HPDE6-E6E7 (cell line): ENCODE measurements around the gene ANXA2.
"Not testable (repeated sequence)": the region's sequence is repeated elsewhere in the genome, so short reads cannot be mapped to it uniquely, and the experiment has no call there.

Source experiments
- DNase-seq: peaks from one replicate; pipeline ENCODE4 v3.0.0; 2011; ENCODE audit warnings: missing footprints; ENCODE audit errors: extremely low spot score

Gene ANXA2

DNA sequence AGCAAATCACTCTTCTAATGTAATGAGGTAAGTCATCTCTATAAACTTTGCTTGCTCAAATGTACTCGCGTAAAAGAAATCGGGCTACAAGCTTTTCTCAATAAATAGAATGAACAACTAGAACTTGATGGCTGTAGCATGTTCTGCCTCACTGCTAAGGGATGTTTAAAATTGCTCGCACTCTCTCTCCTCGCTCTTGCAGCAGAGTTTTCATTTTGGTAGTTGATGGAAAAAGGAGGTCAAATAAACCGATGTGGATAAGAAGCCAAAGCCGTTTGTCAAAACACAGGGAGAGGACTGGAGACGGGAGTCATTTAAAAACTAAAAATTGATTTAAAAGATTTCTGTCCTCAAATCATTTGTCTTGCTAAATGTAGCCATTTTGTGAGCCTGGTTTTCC, 53.3 kb downstream of the ANXA2 start:
- no peak for DNase-seq

GRCh38 chr15:60343221-60343970, 54.4 kb downstream of the ANXA2 start:
- no peak for DNase-seq

GRCh38 chr15:60340207-60340921, 57.4 kb downstream of the ANXA2 start:
- DNase-seq: no peak

GRCh38 chr15:60339236-60339635, 58.5 kb downstream of the ANXA2 start:
- DNase-seq: no peak

DNA sequence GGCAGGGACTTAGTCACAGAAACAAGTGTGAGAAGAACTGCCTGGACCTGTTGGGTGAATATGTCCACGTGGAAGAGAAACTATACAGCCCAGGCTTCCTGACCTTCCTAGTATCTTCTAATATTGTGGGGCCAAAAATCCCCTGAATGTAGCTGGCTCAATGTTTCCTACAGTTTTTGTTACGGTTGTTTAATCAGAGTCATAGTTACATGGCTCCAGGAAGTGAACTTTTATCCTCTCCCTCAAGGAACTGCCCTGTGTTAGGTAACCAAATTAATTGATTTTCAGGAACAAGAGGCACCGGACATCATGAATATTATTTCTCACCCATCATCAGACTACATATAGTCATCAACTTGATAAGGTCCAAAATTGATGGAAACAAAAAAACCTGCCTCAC, 59.0 kb downstream of the ANXA2 start:
- DNase-seq: no peak

DNA sequence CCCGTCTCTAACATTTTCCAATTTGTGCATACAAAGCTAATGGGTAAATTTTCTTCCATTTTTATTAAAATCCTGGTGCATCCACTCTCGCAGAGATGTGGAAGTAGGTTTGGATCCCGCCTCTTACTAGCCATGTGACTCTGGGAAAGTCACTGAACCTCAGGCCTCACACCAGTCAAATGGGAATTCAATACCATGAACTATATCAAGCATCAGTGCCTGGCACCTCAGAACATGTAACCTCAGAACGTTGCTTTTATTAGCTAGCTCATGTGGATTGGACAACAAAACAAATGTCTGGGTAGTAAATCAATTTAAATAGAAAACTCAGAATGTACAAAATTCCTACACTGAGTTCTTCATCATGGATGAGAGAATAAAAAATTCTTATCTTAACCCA, 60.7 kb downstream of the ANXA2 start:
- DNase-seq: no peak

- DNase-seq: not testable (repeated sequence)
These were observed 62.5 kb downstream of the ANXA2 start for GRCh38 chr15:60335296-60335695.

- DNase-seq: no peak
These were observed 68.8 kb downstream of the ANXA2 start for GRCh38 chr15:60328852-60329443.

DNA sequence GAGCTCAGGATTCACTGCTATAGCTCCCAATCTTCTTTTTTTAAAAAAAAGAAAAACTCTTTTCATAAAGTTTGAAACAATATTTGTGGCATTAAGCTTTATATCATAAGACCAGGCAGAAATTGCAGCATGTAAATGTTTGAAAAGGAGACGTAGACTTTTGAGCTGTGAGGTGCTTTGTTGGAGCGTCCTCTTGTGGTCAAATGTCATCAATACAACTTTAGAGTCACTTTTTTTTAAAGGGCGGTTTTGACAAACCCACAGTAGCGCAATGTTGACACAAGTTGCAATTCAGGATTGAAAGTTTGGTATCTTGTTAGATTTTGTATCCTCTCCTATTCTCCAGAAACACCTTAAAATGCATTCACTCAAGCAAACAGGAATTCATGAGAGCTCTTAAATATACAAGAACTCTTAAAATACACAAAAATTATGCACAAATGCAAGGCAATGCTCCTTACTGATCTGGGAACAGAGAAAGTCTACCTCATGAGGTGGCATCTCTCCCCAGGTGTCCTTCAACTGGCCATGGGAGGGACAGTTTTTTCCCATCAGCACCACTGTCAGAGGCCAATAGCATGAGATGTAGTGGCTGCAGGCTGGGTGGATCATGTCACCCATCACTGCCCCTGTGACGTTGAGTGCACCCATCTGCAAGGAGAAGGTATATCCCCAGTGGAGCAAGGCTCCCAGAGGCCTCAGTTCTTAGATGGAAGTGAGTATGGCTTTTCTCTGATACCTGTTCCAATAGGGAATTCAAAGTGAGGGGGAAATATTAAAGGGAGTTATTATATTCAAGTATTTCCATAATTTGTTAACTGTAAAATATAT, 70.7 kb downstream of the ANXA2 start:
- DNase-seq: no peak

DNA sequence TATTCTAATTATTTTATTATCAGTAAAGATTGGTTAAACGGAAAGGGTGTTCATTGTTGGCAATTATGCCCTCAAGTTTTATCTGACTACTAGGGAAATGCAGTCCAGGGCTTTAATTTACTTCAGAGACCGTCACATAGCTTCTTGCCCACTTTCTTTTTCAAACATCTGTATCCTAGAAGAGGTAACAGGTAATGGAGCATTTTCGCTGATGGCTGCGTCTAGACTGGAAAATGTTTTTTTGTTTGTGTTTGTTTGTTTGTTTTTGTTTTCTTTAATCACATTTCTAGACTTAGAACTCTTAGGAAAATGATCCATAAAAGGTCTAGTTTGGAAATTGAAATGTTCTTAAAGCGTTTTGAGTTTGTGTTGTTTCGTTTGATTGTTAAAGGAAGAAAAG, 71.4 kb downstream of the ANXA2 start:
- no peak for DNase-seq

GRCh38 chr15:60325905-60326304, 71.9 kb downstream of the ANXA2 start:
- no peak for DNase-seq

GRCh38 chr15:60324706-60325438, 72.9 kb downstream of the ANXA2 start:
- no peak for DNase-seq

- no peak for DNase-seq
These were observed 74.5 kb downstream of the ANXA2 start for GRCh38 chr15:60323322-60323721.

DNA sequence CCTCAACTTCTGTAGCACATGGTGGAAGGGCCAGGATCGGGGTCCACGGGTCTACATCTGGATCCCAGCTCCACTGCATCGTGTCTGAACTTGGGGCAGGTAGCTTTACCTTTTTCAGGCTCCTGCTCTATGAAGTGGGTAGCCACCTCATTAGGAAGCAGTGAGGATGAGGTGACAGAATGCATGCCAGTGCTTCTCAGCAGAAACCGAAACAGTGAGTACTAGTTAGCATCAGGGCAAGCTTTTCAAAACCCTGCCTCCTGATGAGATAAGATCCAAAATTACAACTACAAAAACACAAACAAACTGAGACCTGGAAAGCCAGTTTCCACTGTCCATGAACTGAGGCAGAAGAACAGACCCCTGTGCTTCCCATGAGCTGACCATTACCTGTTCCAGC, 77.4 kb downstream of the ANXA2 start:
- DNase-seq: no peak

GRCh38 chr15:60318216-60318867, 79.4 kb downstream of the ANXA2 start:
- no peak for DNase-seq

- peak; percentile 66 for DNase-seq
These were observed 80.8 kb downstream of the ANXA2 start for GRCh38 chr15:60316961-60317360.

- DNase-seq: no peak
These were observed 81.9 kb downstream of the ANXA2 start for GRCh38 chr15:60315878-60316277.

GRCh38 chr15:60313906-60314305, 83.9 kb downstream of the ANXA2 start:
- DNase-seq: no peak

GRCh38 chr15:60307034-60307433, 90.8 kb downstream of the ANXA2 start:
- no peak for DNase-seq

- DNase-seq: no peak
These were observed 96.8 kb downstream of the ANXA2 start for GRCh38 chr15:60301024-60301423.
